Rectal smooth muscle tissue (tissue), 1 donor: ENCODE data around the gene TIAM1.

ENCODE experiments used
- H3K27ac ChIP-seq: one replicate; pipeline ENCODE4 v1.7.0; 2013; ENCODE audit warnings: low read depth, low read length, inconsistent platforms
- H3K27me3 ChIP-seq: one replicate; pipeline ENCODE4 v1.7.0; 2013; ENCODE audit warnings: low read length; ENCODE audit not compliant: control insufficient read depth, insufficient read depth
- H3K36me3 ChIP-seq: one replicate; pipeline ENCODE4 v1.7.0; 2013; ENCODE audit warnings: low read length; ENCODE audit not compliant: control insufficient read depth, insufficient read depth
- H3K4me1 ChIP-seq: one replicate; pipeline ENCODE4 v1.7.0; 2013; ENCODE audit warnings: low read length; ENCODE audit not compliant: control insufficient read depth, insufficient read depth
- H3K4me3 ChIP-seq: one replicate; pipeline ENCODE4 v1.7.0; 2013; ENCODE audit warnings: low read length
- H3K9ac ChIP-seq: one replicate; pipeline ENCODE4 v1.7.0; 2013; ENCODE audit warnings: low read length

Gene TIAM1

DNA sequence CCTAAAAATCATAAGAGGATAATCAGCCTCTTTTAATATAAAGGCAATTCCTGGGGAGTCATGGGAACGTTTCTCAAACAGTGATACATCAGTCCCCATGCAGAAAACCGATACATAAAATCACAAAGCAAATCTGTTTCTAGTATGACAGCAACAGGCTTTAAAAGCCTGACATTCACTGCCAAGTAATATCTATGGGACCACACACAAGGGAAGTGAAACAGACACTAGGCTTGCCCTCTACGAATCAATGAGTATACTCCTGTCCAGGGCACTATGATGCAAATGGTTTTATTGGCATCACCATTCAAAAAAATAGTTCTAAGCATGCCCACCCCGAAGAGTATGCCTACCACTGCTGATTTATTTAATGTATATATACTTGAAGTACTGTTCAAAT is 54.4 kb downstream of the TIAM1 start:
- no peak overlapping the region for H3K4me3 ChIP-seq
- H3K27ac ChIP-seq, result no peak overlapping the region
- no peaks in the 10 kb centered on the region for H3K4me1 ChIP-seq
- H3K9ac ChIP-seq, result no peak overlapping the region
- no peaks in the 10 kb centered on the region for H3K36me3 ChIP-seq
- H3K27me3 ChIP-seq, result no peaks in the 10 kb centered on the region

DNA sequence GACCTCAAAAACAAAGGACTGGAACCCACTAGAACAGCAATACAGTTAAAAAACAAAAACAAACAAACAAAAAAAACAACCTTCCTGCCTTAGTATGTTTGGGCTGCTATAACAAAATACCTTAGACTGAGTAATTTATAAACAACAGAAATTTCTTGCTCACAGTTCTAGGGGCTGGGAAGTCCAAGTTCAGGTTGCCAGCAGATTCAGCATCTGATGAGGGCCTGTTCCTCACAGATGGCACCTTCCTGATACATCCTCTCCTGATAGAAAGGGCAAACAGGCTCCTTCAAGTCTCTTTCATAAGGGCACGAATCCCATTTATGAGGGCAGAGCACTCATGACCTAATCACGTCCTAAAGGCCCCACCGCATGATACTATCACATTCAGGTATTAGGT is 55.9 kb downstream of the TIAM1 start:
- Histone ChIP-seq H3K9ac (no peak overlapping the region), H3K27ac (no peak overlapping the region), H3K4me3 (no peak overlapping the region), H3K27me3 (no peaks in the 10 kb centered on the region), H3K36me3 (no peaks in the 10 kb centered on the region), H3K4me1 (no peaks in the 10 kb centered on the region)

DNA sequence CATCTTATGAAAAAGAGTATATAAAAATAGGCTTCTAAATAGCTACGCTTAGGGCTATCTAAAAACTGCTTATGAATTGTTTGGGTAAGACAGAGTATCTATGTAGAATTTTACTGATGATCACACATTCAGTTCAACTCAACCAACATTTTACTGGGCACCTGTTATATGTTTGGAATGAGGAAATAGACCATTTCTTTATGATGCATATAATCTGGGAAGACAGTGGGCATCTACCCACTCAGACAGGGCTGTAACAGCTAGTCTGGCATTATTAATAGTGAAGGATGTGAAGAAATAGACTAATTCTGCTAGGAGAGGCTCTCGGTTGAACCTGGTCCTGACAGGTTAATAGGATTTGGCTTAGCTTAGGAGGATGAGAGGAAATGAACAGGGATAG is 56.9 kb downstream of the TIAM1 start:
- H3K36me3 ChIP-seq, result no peaks in the 10 kb centered on the region
- no peaks in the 10 kb centered on the region for H3K27me3 ChIP-seq
- no peak overlapping the region for H3K4me3 ChIP-seq
- H3K9ac ChIP-seq, result no peak overlapping the region
- H3K27ac ChIP-seq, result no peak overlapping the region
- no peaks in the 10 kb centered on the region for H3K4me1 ChIP-seq

DNA sequence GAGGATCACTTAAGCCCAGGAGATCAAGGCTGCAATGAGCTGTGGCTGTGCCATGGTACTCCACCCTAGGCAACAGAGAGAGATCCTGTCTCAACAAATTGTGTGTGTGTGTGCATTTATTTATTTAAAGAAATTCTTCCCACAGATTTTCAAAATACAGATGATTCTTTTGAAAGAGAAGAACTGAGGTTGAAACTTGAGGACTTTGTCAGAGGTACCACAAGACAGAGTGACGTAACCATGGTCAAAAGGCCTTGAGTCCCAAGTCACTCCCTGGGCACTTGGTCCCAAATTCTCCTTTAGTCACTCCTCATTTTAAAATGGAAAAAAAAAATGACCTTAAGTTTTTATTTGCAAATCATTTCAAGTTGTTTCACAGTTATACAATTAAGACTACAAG is 57.4 kb downstream of the TIAM1 start:
- Histone ChIP-seq H3K36me3 (no peaks in the 10 kb centered on the region), H3K4me1 (no peaks in the 10 kb centered on the region), H3K27ac (no peak overlapping the region), H3K9ac (no peak overlapping the region), H3K27me3 (no peaks in the 10 kb centered on the region), H3K4me3 (no peak overlapping the region)

DNA sequence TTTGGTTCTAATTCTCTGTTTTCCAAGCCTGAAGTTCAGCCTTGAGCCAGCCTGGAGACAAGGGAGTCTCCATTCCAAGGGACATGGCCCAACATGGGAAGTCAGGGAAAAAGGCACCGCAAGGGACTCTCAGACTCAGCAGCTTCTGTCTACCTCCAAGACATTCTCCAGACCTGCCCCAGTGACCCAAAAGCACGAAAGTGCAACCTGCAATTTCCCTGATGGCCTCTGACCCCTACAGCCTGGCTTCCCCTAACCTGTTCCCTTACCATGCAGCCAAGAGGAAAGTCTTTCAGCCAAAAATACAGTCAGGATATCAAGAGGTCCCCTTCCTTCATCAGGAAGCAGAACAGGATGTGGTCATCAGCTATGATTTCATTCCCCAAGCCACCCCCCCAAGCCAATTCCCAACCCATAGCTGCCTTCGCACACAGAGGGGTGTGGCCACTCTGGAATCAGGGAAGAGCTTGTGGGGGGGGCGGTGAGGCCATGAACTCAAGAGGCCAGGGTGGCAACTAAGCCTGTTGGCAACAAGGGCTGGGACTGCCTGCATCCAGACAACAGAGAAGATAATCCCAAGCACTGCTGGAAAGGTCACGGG is 59.2 kb downstream of the TIAM1 start:
- Histone ChIP-seq H3K27ac (no peak overlapping the region), H3K4me3 (no peak overlapping the region), H3K9ac (no peak overlapping the region), H3K27me3 (no peaks in the 10 kb centered on the region), H3K4me1 (no peaks in the 10 kb centered on the region), H3K36me3 (no peaks in the 10 kb centered on the region)

DNA sequence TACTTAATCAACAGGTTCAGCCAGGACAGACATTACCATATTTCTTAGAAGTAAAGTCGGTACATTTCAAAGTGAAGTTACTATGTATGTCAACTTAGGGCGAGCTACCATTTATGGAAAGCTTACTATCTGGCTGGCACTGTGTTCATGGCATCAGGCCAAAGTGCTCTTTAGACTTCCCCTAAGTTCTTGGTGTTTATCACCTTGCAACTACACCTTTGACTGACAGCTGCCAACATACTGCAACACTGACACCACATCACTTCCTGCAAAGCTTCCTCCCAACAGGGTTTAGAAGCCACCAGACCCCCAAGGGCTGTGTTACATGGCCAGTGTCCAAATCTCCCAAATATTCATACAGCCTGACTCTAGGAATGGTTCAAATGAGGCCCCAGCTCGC is 61.0 kb downstream of the TIAM1 start:
- no peak overlapping the region for H3K27ac ChIP-seq
- H3K4me3 ChIP-seq, result no peak overlapping the region
- H3K36me3 ChIP-seq, result no peaks in the 10 kb centered on the region
- no peaks in the 10 kb centered on the region for H3K27me3 ChIP-seq
- no peaks in the 10 kb centered on the region for H3K4me1 ChIP-seq
- no peak overlapping the region for H3K9ac ChIP-seq

DNA sequence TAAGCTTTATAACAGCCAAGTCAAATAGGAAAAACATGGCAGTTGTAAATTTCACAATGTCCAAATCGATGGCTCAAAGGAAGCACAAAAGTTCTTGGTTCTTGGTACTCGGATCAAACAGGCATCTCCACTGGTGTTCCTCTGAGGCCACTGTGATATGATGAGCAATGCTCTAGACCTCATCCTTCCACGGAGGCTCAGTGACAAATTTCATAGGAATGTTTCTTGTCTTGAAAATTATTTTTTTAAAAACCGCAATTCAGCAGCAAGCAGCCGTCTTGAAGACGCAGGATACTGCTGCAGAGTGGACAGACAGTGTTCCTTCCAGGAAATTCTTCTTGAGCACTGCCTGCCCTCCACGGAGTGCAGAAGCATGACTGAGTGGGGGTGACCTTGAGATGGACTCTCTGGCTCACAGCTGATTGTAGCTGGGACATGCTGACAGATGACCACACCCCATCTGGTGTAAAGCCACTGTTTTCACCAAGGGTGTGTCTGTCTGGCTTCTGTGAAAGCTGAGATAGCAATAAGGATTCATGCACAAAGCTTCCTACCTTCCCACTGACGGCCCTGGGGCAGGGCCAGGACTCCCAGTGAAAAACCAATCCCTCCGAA is 61.9 kb downstream of the TIAM1 start:
- no peaks in the 10 kb centered on the region for H3K4me1 ChIP-seq
- H3K4me3 ChIP-seq, result no peak overlapping the region
- no peak overlapping the region for H3K9ac ChIP-seq
- no peaks in the 10 kb centered on the region for H3K27me3 ChIP-seq
- no peak overlapping the region for H3K27ac ChIP-seq
- no peaks in the 10 kb centered on the region for H3K36me3 ChIP-seq

DNA sequence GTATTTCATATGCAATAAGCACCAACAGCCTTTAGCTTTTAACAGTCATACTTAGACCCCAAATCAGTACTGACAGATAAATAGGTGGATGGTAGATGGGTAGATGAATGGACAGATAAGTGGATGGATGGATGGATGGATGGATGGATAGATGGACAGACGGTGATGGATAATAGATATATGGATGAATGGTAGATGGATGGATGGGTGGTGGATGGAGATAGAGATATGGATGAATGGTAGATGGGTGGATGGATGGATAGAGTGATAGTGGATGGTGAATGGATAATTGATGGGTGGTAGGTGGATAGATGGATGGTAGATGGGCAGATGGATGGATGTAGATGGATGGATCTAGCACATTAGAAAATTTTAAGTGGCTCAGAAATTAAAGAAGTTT is 62.5 kb downstream of the TIAM1 start:
- Histone ChIP-seq H3K36me3 (no peaks in the 10 kb centered on the region), H3K4me3 (no peak overlapping the region), H3K27me3 (no peaks in the 10 kb centered on the region), H3K27ac (no peak overlapping the region), H3K4me1 (no peaks in the 10 kb centered on the region), H3K9ac (no peak overlapping the region)

DNA sequence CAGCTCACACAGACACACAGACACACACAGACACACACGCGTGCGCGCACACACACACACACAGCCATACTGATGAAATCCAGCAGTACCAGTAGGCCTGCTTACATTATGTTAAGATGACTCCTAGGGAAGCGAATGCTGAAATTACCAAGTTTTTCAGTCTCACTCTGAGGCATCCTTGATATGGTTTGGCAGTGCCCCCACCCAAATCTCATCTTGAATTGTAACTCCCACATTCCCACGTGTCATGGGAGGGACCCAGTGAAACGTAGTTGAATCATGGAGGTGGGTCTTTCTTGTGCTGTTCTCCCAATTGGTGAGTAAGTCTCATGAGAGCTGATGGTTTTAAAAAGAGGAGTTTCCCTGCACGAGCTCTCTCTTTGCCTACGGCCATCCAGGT is 64.1 kb downstream of the TIAM1 start:
- Histone ChIP-seq H3K27ac (no peak overlapping the region), H3K27me3 (no peaks in the 10 kb centered on the region), H3K36me3 (no peaks in the 10 kb centered on the region), H3K4me3 (no peak overlapping the region), H3K4me1 (no peaks in the 10 kb centered on the region), H3K9ac (no peak overlapping the region)

DNA sequence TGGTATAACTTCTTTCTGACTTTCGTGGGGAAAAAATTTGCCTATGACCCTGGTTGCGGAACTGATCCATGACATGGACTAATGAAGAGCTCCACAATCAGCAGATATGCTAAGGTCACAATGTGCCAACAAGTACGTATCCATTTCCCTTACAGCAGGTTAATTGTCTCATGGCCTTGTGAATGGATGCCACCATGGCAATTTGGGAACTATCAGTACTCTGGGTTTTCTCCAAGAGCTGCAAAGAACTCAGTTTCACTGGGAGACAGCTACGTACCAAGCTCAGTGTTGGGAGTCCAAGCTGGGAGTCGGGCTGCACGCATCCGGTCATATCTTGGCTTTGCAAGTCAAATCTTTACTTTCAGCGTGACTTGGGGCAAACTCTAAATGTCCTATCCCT is 64.8 kb downstream of the TIAM1 start:
- no peak overlapping the region for H3K27ac ChIP-seq
- H3K36me3 ChIP-seq, result no peaks in the 10 kb centered on the region
- H3K9ac ChIP-seq, result no peak overlapping the region
- H3K27me3 ChIP-seq, result no peaks in the 10 kb centered on the region
- H3K4me1 ChIP-seq, result no peaks in the 10 kb centered on the region
- H3K4me3 ChIP-seq, result no peak overlapping the region

DNA sequence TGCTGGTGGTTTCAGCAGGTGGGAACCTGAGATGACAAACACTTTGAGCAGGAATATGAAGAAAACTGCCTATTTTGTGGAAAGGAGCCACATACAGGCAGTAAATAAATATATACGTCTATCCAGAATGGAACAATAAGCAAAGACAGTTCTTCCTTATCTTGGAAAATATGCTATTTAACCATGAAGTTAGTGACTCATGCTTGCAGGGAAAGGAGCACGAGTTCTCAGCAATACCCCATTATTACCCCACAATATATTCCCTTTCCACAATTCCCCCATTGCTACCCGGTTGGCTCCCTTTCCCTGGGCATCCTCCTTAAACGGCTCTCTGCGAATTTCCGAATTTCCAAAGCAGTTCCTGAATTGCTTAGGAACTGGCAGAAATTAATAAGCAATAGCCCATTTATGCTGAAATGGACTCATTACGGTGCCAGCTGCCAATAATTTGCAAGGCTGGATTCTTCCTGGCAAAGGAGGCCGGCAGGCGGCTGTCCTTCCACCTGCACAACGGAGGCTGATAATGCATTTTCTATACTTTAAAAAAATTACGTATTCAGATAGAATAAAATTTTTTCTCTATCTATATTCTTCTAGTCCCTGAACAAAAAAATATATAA is 65.4 kb downstream of the TIAM1 start:
- Histone ChIP-seq H3K9ac (no peak overlapping the region), H3K27ac (no peak overlapping the region), H3K36me3 (no peaks in the 10 kb centered on the region), H3K4me1 (no peaks in the 10 kb centered on the region), H3K27me3 (no peaks in the 10 kb centered on the region), H3K4me3 (no peak overlapping the region)

DNA sequence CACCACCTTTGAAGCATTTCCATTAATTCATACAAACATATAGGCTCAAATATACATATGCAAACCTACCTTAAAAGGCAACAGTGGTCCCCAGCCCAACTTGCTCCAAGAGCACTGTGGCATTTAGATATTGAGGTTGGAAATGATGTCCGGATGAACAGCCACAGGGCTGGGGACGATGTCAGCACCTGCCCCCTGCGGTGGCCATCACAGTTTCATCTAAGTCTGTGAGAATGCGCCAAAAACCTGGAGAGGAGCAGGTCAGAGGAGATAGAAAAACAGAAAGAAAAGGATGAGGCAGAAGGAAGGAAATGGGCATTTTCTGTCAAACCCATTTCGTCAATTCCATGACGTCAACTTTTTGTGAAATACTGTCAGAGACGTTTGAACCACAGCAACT is 67.4 kb downstream of the TIAM1 start:
- Histone ChIP-seq H3K4me1 (no peaks in the 10 kb centered on the region), H3K36me3 (no peaks in the 10 kb centered on the region), H3K27ac (no peak overlapping the region), H3K9ac (no peak overlapping the region), H3K4me3 (no peak overlapping the region), H3K27me3 (no peaks in the 10 kb centered on the region)

DNA sequence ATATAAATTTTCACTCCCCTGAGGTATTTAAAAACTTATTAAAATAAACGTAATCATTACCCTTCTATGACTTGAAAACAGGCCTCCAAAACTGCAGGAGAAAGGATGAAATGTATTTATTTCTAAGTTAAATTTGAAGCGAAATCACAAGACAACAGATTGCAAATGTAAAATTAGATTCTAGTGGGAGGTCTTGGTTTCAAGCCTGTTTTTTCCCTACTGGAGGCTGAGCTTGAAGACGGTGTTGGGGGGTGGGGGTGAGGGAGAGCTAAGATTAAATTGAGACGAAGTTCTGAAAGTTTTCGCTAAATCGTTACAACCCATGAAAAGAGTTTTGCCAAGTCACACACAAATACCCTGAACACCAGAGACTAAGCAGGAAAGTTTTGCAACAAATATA is 68.2 kb downstream of the TIAM1 start:
- Histone ChIP-seq H3K36me3 (no peaks in the 10 kb centered on the region), H3K27me3 (no peaks in the 10 kb centered on the region), H3K4me1 (no peaks in the 10 kb centered on the region), H3K4me3 (no peak overlapping the region), H3K9ac (no peak overlapping the region), H3K27ac (no peak overlapping the region)
